A673 (cell line): ENCODE data around the gene NPTN. TPM values are rescaled to one million over a fixed set of nuclear protein-coding genes. Genes with fewer than 3 reads are reported as not detected.
"Not testable (repeated sequence)": the region's sequence is repeated elsewhere in the genome, so short reads cannot be mapped to it uniquely, and the experiment has no call there.

ENCODE experiments used
- BruUV-seq: library from RNA; stranded (reverse); fragments of 400-500 nt; replicated peaks from 2 replicates; lab custom pipeline; 2021; lab: Mats Ljungman, UMichigan
- CTCF ChIA-PET: fragments of 300-600 bp; sonication (Branson Sonifier 250); formaldehyde crosslinking; loops from one replicate; lab custom pipeline; 2022; ENCODE audit warnings: antibody characterized with exemption; lab: Charles Lee
- POLR2A ChIA-PET: fragments of 300-600 bp; sonication (Branson Sonifier 250); formaldehyde crosslinking; loops from one replicate; lab custom pipeline; 2022; ENCODE audit warnings: antibody characterized with exemption; ENCODE audit not compliant: low non-redundant PET; lab: Charles Lee
- DNase-seq: peaks from one replicate; pipeline ENCODE4 v3.0.0-alpha.2; 2015; ENCODE audit warnings: low spot score
- H3K27ac ChIP-seq: fragments of 200-600 bp; sonication (generic); 2 replicates; pipeline ENCODE4 v1.5.1; 2016; ENCODE audit warnings: mixed run types, low read depth, mild to moderate bottlenecking, mixed read lengths, antibody characterized with exemption, low read length; ENCODE audit not compliant: poor library complexity, severe bottlenecking
- H3K27me3 ChIP-seq: fragments of 200-600 bp; sonication (generic); replicated peaks from 2 replicates; pipeline ENCODE4 v1.6.1; 2017; ENCODE audit warnings: mixed run types, low read depth, mild to moderate bottlenecking, mixed read lengths, antibody characterized with exemption, low read length; ENCODE audit not compliant: insufficient read depth, poor library complexity
- H3K36me3 ChIP-seq: fragments of 200-600 bp; sonication (generic); 2 replicates; pipeline ENCODE4 v1.6.1; 2016; ENCODE audit warnings: mixed run types, mild to moderate bottlenecking, mixed read lengths, antibody characterized with exemption, low read length; ENCODE audit not compliant: insufficient read depth, poor library complexity, severe bottlenecking
- H3K4me1 ChIP-seq: fragments of 200-600 bp; sonication (generic); 2 replicates; pipeline ENCODE4 v1.6.1; 2017; ENCODE audit warnings: mixed run types, mild to moderate bottlenecking, mixed read lengths, antibody characterized with exemption, low read length; ENCODE audit not compliant: insufficient read depth, poor library complexity, severe bottlenecking
- H3K4me3 ChIP-seq: fragments of 200-600 bp; sonication (generic); 2 replicates; pipeline ENCODE4 v1.5.1; 2016; ENCODE audit warnings: low read depth, mixed run types, mild to moderate bottlenecking, mixed read lengths, low read length; ENCODE audit not compliant: poor library complexity, severe bottlenecking
- H3K9me3 ChIP-seq: fragments of 200-600 bp; sonication (generic); 2 replicates; pipeline ENCODE4 v1.6.1; 2016; ENCODE audit warnings: mixed run types, low read depth, mild to moderate bottlenecking, mixed read lengths, antibody characterized with exemption, low read length; ENCODE audit not compliant: poor library complexity, severe bottlenecking
- EZH2 ChIP-seq: fragments of 200-600 bp; sonication (generic); IDR thresholded peaks from 2 replicates; pipeline ENCODE4 v1.6.1; 2017; ENCODE audit warnings: borderline replicate concordance, low read depth, mild to moderate bottlenecking, mixed read lengths, antibody characterized with exemption, low read length; ENCODE audit not compliant: poor library complexity, severe bottlenecking
- intact Hi-C: fragments of 100-400 bp; cut with micrococcal nuclease; formaldehyde crosslinking; loops from one replicate; pipeline ENCODE4 v1.10.0; 2022; ENCODE audit not compliant: unreplicated experiment
- total RNA-seq: library from RNA; stranded (reverse); gene quantifications from 2 replicates; pipeline ENCODE4 v1.2.3, GENCODE V29; 2021
- TF ChIP-seq, protein P1 (sequence below): fragments of 300-800, 200-600 bp; sonication (generic); conservative IDR thresholded peaks from 2 replicates; pipeline ENCODE4 v1.5.1; 2017; ENCODE audit warnings: low read depth, mild to moderate bottlenecking, antibody characterized with exemption, low read length, moderate library complexity, mixed read lengths

The NPTN gene
- total RNA-seq, 1 experiment from 2014 or later, result 101 TPM

- POLR2A ChIA-PET, result no interaction called here
- no peak for TF ChIP-seq EZH2
- TF ChIP-seq, protein P1, sequence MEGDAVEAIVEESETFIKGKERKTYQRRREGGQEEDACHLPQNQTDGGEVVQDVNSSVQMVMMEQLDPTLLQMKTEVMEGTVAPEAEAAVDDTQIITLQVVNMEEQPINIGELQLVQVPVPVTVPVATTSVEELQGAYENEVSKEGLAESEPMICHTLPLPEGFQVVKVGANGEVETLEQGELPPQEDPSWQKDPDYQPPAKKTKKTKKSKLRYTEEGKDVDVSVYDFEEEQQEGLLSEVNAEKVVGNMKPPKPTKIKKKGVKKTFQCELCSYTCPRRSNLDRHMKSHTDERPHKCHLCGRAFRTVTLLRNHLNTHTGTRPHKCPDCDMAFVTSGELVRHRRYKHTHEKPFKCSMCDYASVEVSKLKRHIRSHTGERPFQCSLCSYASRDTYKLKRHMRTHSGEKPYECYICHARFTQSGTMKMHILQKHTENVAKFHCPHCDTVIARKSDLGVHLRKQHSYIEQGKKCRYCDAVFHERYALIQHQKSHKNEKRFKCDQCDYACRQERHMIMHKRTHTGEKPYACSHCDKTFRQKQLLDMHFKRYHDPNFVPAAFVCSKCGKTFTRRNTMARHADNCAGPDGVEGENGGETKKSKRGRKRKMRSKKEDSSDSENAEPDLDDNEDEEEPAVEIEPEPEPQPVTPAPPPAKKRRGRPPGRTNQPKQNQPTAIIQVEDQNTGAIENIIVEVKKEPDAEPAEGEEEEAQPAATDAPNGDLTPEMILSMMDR, result no peak
- Histone ChIP-seq H3K4me3 (no peak overlapping the region), H3K4me1 (no peaks in the 10 kb centered on the region), H3K36me3 (peaks cover 21% of the 10 kb centered on the region), H3K27ac (no peak overlapping the region), H3K9me3 (no peaks in the 10 kb centered on the region), H3K27me3 (no peaks in the 10 kb centered on the region)
- no peak for DNase-seq
- CTCF ChIA-PET, result no interaction called here
- BruUV-seq, result no TSS peak
- intact Hi-C loops, result no loop called here
Observed at GRCh38 chr15:73555080-73555479, 78.1 kb downstream of the NPTN start.

GRCh38 chr15:73550190-73550589, 83.0 kb downstream of the NPTN start:
- H3K36me3 ChIP-seq, result no peaks in the 10 kb centered on the region
- H3K9me3 ChIP-seq, result no peaks in the 10 kb centered on the region
- H3K27me3 ChIP-seq, result no peaks in the 10 kb centered on the region
- no peak for TF ChIP-seq EZH2
- TF ChIP-seq, protein P1, result no peak
- ChIA-PET CTCF (interaction anchor here (1.2 kb wide), 1 partner anchor 86 kb away, joined by 3 read pairs; no protein-coding TSS in a partner anchor), POLR2A (no interaction called here)
- no peak overlapping the region for H3K27ac ChIP-seq
- H3K4me1 ChIP-seq, result no peaks in the 10 kb centered on the region
- DNase-seq, result no peak
- intact Hi-C loops, result no loop called here
- no peak overlapping the region for H3K4me3 ChIP-seq
- no TSS peak for BruUV-seq

- H3K9me3 ChIP-seq, POLR2A ChIA-PET, H3K36me3 ChIP-seq, intact Hi-C loops, BruUV-seq, H3K27ac ChIP-seq, H3K4me1 ChIP-seq, H3K4me3 ChIP-seq, DNase-seq, CTCF ChIA-PET, H3K27me3 ChIP-seq: not testable (repeated sequence)
Observed at GRCh38 chr15:73548925-73549324, 84.3 kb downstream of the NPTN start.

GRCh38 chr15:73541479-73541878, 91.7 kb downstream of the NPTN start:
- no peaks in the 10 kb centered on the region for H3K9me3 ChIP-seq
- intact Hi-C loops, result no loop called here
- H3K4me3 ChIP-seq, result no peak overlapping the region
- BruUV-seq, result no TSS peak
- no peak for TF ChIP-seq EZH2
- TF ChIP-seq, protein P1, result no peak
- H3K36me3 ChIP-seq, result no peaks in the 10 kb centered on the region
- H3K27ac ChIP-seq, result no peak overlapping the region
- no peak for DNase-seq
- no peaks in the 10 kb centered on the region for H3K4me1 ChIP-seq
- POLR2A ChIA-PET, result no interaction called here
- CTCF ChIA-PET, result interaction anchor here (1.8 kb wide), 1 partner anchor 95 kb away, joined by 4 read pairs; no protein-coding TSS in a partner anchor
- no peaks in the 10 kb centered on the region for H3K27me3 ChIP-seq
